Heart right ventricle (tissue), 16 donors: ENCODE measurements around the gene C19orf33. TPM values are rescaled to one million over a fixed set of nuclear protein-coding genes. Genes with fewer than 3 reads are reported as not detected.

ENCODE experiments used
- ATAC-seq, 8 donors: fragments of 200-7000 bp; cut with Tn5 transposase; one replicate each; pipeline ENCODE4 v1.9.1; 2020; ENCODE audit warnings: mild to moderate bottlenecking in 8 of 8, moderate library complexity in 8 of 8, moderate number of reproducible peaks in 1 of 8
- DNase-seq, 2 donors: peaks; one replicate each; pipeline ENCODE4 v3.0.0-alpha.2; 2020
- H3K27ac ChIP-seq, 10 donors: fragments of 200-600 bp; sonication (generic) in 2 of 10; one replicate each; pipeline versions ENCODE4 v1.5.0 to v1.8.0; 2020 to 2022; ENCODE audit warnings: mild to moderate bottlenecking in 3 of 10
- H3K27me3 ChIP-seq, 7 donors: fragments of 200-600 bp; one replicate each; pipeline ENCODE4 v1.8.0; 2021 to 2022; ENCODE audit warnings: mild to moderate bottlenecking in 2 of 7
- H3K36me3 ChIP-seq, 9 donors: fragments of 200-600 bp; sonication (generic) in 1 of 9; one replicate each; pipeline versions ENCODE4 v1.5.0 to v1.8.0; 2020 to 2022; ENCODE audit warnings: mild to moderate bottlenecking in 2 of 9
- H3K4me1 ChIP-seq, 9 donors: fragments of 200-600 bp; sonication (generic) in 1 of 9; one replicate each; pipeline versions ENCODE4 v1.5.0 to v1.8.0; 2020 to 2022; ENCODE audit warnings: mild to moderate bottlenecking in 4 of 9
- H3K4me3 ChIP-seq, 10 donors: fragments of 200-600 bp; sonication (generic) in 2 of 10; one replicate each; pipeline versions ENCODE4 v1.5.0 to v1.8.0; 2020 to 2022; ENCODE audit warnings: mild to moderate bottlenecking in 7 of 10, moderate library complexity in 2 of 10
- H3K9me3 ChIP-seq, 11 donors: fragments of 200-600 bp in 10 of 11; sonication (generic) in 2 of 11; one replicate each; pipeline versions ENCODE4 v1.5.0 to v1.8.0; 2013 to 2022; ENCODE audit warnings: mild to moderate bottlenecking in 2 of 11, control low read depth in 1 of 11, moderate library complexity in 1 of 11
- WGBS, 2 donors: extraction: QIAGEN DNeasy Blood & Tissue Kit; methylation state at CpG; one replicate each; pipeline ENCODE4 v1.1.7; 2013; ENCODE audit warnings: inconsistent platforms in 1 of 2; 5-methylcytosine and 5-hydroxymethylcytosine counted together
- intact Hi-C, 10 donors: fragments of 100-400 bp; cut with DNase I; formaldehyde crosslinking; loops; one replicate each; pipeline versions ENCODE4 v1.11.1 to v1.14.2; 2022
- polyA plus RNA-seq, 2 donors: library from polyadenylated mRNA; stranded (reverse); fragments of 200-250 nt; gene quantifications; one replicate each; pipeline ENCODE4 v1.2.3, GENCODE V29; 2013
- total RNA-seq, 10 donors: library from RNA; stranded (reverse); fragmentation: NEBNext Ultra II Directional in 3 of 10; extraction: Animal tissue kit (Norgen Biotek cat#: 25700) in 3 of 10; gene quantifications; one replicate each; pipeline versions ENCODE4 v1.2.1 to v1.2.4, GENCODE V29; 2021 to 2023
- TF ChIP-seq, protein P1 (sequence below), 9 donors: fragments of 200-600 bp; sonication (generic) in 2 of 9; IDR thresholded peaks; one replicate each; pipeline versions ENCODE4 v1.5.0 to v1.8.0; 2021 to 2022; ENCODE audit warnings: antibody characterized with exemption in 9 of 9, mild to moderate bottlenecking in 5 of 9, moderate library complexity in 1 of 9
- donor health status: Arrhythmogenic right ventricular cardiomyopathy.
- donor health status: ischemic (EF 13 %, LVEDD 7.1; RV severe dilation, severe dysfunction).
- donor health status: healthy with polysubstance abuse.
- donor health status: DM: no; HTN: yes; CAD: no.
- donor health status: DM: no; HTN: no; CAD: no.
- donor health status: ischemic (EF 25% LVEDD 6.9; RV normal size, moderate dysfunction).
- donor health status: ischemic (EF 25% LVEDD 5.7; RV mildly dilated, moderate dysfunction).
- donor health status: healthy.
- donor health status: DM: yes; HTN: yes; CAD: no.
- donor health status: Ischemic cardiomyopathy.
- donor health status: ischemic (EF 35%, LVEDD 5.7; RV mildly dilated, moderate dysfunction).
- donor health status: nonischemic (EF 11% LVEDD 7.7; RV severe dilation, severe dysfunction).
- donor health status: DM: yes; HTN: yes; CAD: no.
- donor health status: PGD.
- donor health status: ischemic (EF 29% LVEDD 5.4; RV normal size, mild dysfunction).
- donor health status: nonischemic (EF 23%, LVEDD 6.1; RV moderate dilation, normal function).

C19orf33 gene
- total and polyA plus RNA-seq, 12 donors = 2.2 to 133 (median 4.2) TPM; not detected in 2

DNA sequence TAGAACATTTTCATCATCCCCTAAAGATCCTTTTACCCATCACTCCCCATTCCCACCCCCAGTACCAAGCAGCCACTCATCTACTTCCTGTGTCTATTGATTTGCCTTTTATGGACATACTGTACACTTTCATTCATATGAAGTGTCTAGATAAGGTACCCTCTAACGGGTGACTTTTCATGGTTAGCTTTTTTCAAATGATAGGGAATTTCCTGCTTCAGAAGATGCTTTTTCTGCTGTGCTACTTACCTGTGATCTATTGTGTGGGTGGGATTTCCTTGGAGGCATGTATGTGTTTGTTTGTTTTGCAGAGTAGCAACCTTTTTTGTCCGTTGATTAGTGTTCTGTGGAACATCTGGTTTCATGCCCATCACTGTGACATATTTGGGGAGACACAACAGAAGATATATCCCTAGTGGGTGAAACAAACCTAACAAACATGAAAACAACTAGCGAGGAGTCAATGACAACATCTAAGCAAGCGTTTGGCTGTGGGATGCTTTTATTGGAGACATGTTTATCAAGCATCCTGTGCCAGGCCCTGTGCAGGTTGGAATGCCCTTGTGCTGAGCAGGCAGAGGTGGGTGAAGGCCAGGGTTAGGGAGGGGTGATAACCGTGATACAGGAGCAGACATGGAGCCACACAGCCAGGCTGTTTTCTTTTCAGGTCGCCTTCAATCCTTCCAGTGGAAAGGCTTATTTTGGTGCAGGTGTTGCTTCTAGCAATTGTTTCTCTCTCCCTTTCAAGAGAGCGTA is 22.1 kb upstream of the C19orf33 start:
- H3K27ac ChIP-seq = peak overlapping the region in 5 of 10 donors; percentile 30 to 85 (median 52)
- ATAC-seq = no peak

DNA sequence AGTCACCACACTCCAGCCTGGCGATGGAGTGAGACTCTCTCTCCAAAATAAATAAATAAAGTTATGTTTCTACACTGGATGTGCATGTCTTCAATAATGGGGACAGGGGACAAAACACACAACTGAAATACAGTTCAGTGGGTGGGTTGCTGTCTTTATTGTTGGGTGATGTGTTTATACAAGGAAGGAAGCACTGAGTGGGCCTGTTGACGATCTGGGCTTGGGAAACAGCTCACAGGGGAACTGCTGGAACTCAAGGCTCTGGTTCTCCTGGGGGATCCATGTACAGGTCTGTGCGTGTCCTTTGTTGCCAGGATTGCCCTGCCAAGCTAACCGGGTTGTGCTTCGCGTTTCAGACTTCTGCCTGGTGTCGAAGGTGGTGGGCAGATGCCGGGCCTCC is 20.8 kb upstream of the C19orf33 start:
- no peaks in the 10 kb centered on the region for H3K9me3 ChIP-seq
- no peaks in the 10 kb centered on the region for H3K36me3 ChIP-seq
- 92% methylated on average over 8 of the region's 8 CpGs for WGBS, 2 donors
- no peak for ATAC-seq
- TF ChIP-seq, protein P1, sequence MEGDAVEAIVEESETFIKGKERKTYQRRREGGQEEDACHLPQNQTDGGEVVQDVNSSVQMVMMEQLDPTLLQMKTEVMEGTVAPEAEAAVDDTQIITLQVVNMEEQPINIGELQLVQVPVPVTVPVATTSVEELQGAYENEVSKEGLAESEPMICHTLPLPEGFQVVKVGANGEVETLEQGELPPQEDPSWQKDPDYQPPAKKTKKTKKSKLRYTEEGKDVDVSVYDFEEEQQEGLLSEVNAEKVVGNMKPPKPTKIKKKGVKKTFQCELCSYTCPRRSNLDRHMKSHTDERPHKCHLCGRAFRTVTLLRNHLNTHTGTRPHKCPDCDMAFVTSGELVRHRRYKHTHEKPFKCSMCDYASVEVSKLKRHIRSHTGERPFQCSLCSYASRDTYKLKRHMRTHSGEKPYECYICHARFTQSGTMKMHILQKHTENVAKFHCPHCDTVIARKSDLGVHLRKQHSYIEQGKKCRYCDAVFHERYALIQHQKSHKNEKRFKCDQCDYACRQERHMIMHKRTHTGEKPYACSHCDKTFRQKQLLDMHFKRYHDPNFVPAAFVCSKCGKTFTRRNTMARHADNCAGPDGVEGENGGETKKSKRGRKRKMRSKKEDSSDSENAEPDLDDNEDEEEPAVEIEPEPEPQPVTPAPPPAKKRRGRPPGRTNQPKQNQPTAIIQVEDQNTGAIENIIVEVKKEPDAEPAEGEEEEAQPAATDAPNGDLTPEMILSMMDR (IDR thresholded peaks at IDR 0.05) = no peak
- peaks cover 5 to 56% (median 34%) of the 10 kb centered on the region in 9 donors for H3K4me1 ChIP-seq
- intact Hi-C loops = loop anchor here in 2 of 10 donors (2.0 to 5.0 kb wide), 2 partner anchors 32 to 34 kb away; partner anchors contain the start of genes YIF1B (in 2 of the 2) and KCNK6 (in 1 of the 2)
- no peak for DNase-seq
- H3K4me3 ChIP-seq = no peak overlapping the region
- H3K27me3 ChIP-seq = no peaks in the 10 kb centered on the region
- H3K27ac ChIP-seq = peak overlapping the region in 1 of 10 donors; percentile 31

More for the DNA sequence above, 22.1 kb upstream of the C19orf33 start:
- intact Hi-C loops = loop anchor here in 2 of 10 donors (2.0 to 5.0 kb wide), 2 partner anchors 33 to 35 kb away; partner anchors contain the start of genes YIF1B (in 2 of the 2) and KCNK6 (in 1 of the 2)
- Histone ChIP-seq H3K4me3 (no peak overlapping the region), H3K27me3 (no peaks in the 10 kb centered on the region), H3K9me3 (no peaks in the 10 kb centered on the region), H3K4me1 (peaks cover 5 to 59% (median 46%) of the 10 kb centered on the region in 9 donors), H3K36me3 (no peaks in the 10 kb centered on the region)
- 63 to 65% methylated on average over 7 of the region's 7 CpGs for WGBS, 2 donors
- TF ChIP-seq, protein P1 (IDR thresholded peaks at IDR 0.05) = no peak
- no peak for DNase-seq

DNA sequence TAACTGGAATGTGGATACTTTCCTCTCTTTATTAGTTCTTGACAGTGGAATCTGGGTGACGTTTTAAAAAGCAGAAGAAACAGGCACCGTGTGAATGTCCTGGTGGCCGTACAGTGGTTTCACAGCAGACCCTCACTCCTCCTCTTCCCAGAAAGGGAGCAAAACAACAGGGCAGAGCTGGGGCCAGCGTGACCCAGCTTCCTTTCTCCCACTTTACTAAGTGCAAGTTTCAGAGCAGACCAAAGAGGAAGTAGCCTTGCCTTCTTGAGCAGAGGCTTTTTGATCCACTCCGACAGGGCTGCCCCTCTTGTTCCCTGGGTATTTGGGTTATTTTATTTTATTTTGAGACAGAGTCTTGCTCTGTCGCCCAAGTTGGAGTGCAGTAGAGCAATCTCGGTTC is 19.6 kb upstream of the C19orf33 start:
- H3K4me1 ChIP-seq = peaks cover 0 to 53% (median 25%) of the 10 kb centered on the region in 9 donors
- H3K27me3 ChIP-seq = no peaks in the 10 kb centered on the region
- 75 to 79% methylated on average over 7 of the region's 7 CpGs for WGBS, 2 donors
- intact Hi-C loops = loop anchor here in 1 of 10 donors (5.0 kb wide), 1 partner anchor 33 kb away; the partner anchor contains the start of genes KCNK6 and YIF1B
- TF ChIP-seq, protein P1 (IDR thresholded peaks at IDR 0.05) = no peak
- ATAC-seq (peak in 3 of 8 donors; percentile 21 to 36 (median 28)), DNase-seq (no peak)
- peak overlapping the region in 2 of 10 donors; percentile 9 to 77 for H3K27ac ChIP-seq
- H3K4me3 ChIP-seq = no peak overlapping the region
- H3K9me3 ChIP-seq = no peaks in the 10 kb centered on the region
- H3K36me3 ChIP-seq = peaks cover 0 to under 1% (median 0%) of the 10 kb centered on the region in 9 donors

DNA sequence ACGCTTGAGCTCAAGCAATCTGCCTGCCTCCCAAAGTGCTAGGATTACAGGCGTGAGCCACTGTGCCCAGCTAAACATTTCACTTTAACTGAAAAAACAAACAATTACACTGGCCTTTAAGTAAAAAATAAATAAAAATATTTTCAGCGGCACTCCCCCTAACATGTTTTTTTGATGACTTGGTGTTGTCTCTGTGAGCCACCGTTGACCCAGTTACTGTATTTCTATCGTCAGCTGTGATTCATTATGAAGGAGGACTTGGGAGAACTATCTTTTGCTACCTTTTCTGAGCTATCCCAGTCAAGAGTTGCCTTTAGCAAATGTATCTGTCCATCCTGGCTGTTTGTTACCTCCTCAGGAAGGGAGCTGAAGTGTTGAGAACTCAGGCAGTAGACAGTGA is 18.5 kb upstream of the C19orf33 start:
- DNase-seq (no peak), ATAC-seq (no peak)
- intact Hi-C loops = no loop called here
- no peak overlapping the region for H3K27ac ChIP-seq
- H3K4me3 ChIP-seq = no peak overlapping the region
- no peaks in the 10 kb centered on the region for H3K9me3 ChIP-seq
- TF ChIP-seq, protein P1 (IDR thresholded peaks at IDR 0.05) = no peak
- peaks cover 0 to 47% (median 15%) of the 10 kb centered on the region in 9 donors for H3K4me1 ChIP-seq
- H3K36me3 ChIP-seq = peaks cover 0 to 12% (median 0%) of the 10 kb centered on the region in 9 donors
- H3K27me3 ChIP-seq = no peaks in the 10 kb centered on the region
- WGBS, 2 donors = 94% methylated on average over 5 of the region's 5 CpGs
